ENCODE measurements around the gene ATP6V1C2.

DNA sequence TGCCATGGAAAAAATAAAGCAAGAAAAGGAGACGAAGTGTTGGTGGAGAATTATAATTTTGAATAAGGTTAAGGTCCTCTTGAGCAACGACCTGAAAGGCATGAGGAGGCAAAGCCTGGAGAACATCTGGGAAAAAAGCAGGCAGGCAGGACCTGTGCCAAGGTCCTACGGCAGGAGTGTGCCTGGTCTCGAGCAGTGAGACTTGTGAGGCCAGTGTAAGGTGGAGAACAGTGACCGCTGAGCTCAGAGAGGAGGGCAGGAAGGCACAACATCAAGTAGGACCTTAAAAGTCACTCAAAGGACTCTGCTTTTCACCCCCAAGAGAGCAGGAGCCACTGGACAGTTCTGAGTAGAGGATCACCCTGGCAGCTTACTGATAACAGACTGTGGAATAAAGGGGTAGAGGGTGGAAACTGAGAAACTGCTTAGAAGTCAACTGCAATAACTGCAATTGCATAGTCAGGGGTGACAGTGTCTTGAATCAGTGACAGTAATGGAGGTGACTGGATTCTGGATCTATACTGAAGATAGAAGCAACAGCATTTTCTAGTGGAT is 35.2 kb upstream of the ATP6V1C2 start:
- TF ChIP-seq POLR2A (IDR thresholded peaks at IDR 0.05): no peak
- TF ChIP-seq, protein P1, sequence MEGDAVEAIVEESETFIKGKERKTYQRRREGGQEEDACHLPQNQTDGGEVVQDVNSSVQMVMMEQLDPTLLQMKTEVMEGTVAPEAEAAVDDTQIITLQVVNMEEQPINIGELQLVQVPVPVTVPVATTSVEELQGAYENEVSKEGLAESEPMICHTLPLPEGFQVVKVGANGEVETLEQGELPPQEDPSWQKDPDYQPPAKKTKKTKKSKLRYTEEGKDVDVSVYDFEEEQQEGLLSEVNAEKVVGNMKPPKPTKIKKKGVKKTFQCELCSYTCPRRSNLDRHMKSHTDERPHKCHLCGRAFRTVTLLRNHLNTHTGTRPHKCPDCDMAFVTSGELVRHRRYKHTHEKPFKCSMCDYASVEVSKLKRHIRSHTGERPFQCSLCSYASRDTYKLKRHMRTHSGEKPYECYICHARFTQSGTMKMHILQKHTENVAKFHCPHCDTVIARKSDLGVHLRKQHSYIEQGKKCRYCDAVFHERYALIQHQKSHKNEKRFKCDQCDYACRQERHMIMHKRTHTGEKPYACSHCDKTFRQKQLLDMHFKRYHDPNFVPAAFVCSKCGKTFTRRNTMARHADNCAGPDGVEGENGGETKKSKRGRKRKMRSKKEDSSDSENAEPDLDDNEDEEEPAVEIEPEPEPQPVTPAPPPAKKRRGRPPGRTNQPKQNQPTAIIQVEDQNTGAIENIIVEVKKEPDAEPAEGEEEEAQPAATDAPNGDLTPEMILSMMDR (IDR thresholded peaks at IDR 0.05): no peak
